ENCODE results near the gene DMC1. TPM values are rescaled to one million over a fixed set of nuclear protein-coding genes. Genes with fewer than 3 reads are reported as not detected.

Gene DMC1
- total and polyA plus RNA-seq, 9 of the 15 experiments (the other 6 are each of a cell fraction or from before 2014, with no cell fraction given): 5.5 to 55.5 (median 9.8) TPM

DNA sequence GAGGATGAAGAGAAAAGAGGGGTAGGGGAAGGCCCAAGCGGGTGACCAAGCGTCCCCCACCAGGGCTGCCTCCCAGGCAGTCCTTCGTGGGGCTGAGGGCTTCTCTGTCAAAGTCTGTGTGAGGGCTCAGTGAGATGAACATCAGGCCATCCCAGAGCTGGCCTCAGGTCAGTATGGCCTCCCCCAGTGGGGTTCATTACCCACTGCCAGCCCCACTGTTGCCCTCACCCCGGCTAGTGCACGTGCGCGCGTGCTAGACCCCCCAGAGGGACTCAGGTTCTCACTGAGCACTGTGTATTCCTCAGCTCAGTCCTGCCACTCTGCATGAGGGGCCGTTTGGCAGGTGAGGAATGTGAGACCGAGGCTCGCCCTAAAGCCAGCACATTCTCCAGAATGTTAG lies 98.7 kb downstream of the DMC1 start:
- POLR2A ChIA-PET: interaction anchor here (0.8 kb wide), 1 partner anchor 9 kb away, joined by 3 read pairs; no protein-coding TSS in a partner anchor
- no peak for FAIRE-seq
- no peaks in the 10 kb centered on the region for H3K9me1 ChIP-seq (ENCODE audit: control insufficient read depth, insufficient read depth, low read length)
- 65% methylated on average over 5 of the region's 11 CpGs for WGBS (ENCODE audit: insufficient coverage, low coverage, missing lambda C conversion rate)
- TF ChIP-seq NR2C1 (IDR thresholded peaks at IDR 0.05) (no peak), NR2C1 (tag; IDR thresholded peaks at IDR 0.05) (no peak), NFRKB (IDR thresholded peaks at IDR 0.05; ENCODE audit: low read depth) (no peak), RFX5 (IDR thresholded peaks at IDR 0.05; ENCODE audit: low read depth, low read length) (no peak), ZNF551 (CRISPR knock-in tag; IDR thresholded peaks at IDR 0.05) (no peak), NR4A1 (CRISPR knock-in tag; IDR thresholded peaks at IDR 0.05) (no peak), NR4A1 (tag; IDR thresholded peaks at IDR 0.05) (no peak), ZNF79 (CRISPR knock-in tag; IDR thresholded peaks at IDR 0.05; ENCODE audit: low read depth) (no peak), LARP7 (IDR thresholded peaks at IDR 0.05) (no peak), ZNF41 (CRISPR knock-in tag; conservative IDR thresholded peaks at IDR 0.05) (no peak), ZEB2 (IDR thresholded peaks at IDR 0.05) (no peak), ZNF143 (CRISPR knock-in tag; IDR thresholded peaks at IDR 0.05) (no peak), PCBP2 (IDR thresholded peaks at IDR 0.05; ENCODE audit: low read depth, low read length, poor library complexity, severe bottlenecking) (no peak)
- TF ChIP-seq, protein P1, sequence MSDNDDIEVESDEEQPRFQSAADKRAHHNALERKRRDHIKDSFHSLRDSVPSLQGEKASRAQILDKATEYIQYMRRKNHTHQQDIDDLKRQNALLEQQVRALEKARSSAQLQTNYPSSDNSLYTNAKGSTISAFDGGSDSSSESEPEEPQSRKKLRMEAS (CRISPR knock-in tag; IDR thresholded peaks at IDR 0.05): no peak
- TF ChIP-seq, protein P2, sequence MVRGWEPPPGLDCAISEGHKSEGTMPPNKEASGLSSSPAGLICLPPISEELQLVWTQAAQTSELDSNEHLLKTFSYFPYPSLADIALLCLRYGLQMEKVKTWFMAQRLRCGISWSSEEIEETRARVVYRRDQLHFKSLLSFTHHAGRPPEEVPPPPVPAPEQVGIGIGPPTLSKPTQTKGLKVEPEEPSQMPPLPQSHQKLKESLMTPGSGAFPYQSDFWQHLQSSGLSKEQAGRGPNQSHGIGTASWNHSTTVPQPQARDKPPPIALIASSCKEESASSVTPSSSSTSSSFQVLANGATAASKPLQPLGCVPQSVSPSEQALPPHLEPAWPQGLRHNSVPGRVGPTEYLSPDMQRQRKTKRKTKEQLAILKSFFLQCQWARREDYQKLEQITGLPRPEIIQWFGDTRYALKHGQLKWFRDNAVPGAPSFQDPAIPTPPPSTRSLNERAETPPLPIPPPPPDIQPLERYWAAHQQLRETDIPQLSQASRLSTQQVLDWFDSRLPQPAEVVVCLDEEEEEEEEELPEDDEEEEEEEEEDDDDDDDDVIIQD (CRISPR knock-in tag; IDR thresholded peaks at IDR 0.05): no peak
- TF ChIP-seq, protein P3, sequence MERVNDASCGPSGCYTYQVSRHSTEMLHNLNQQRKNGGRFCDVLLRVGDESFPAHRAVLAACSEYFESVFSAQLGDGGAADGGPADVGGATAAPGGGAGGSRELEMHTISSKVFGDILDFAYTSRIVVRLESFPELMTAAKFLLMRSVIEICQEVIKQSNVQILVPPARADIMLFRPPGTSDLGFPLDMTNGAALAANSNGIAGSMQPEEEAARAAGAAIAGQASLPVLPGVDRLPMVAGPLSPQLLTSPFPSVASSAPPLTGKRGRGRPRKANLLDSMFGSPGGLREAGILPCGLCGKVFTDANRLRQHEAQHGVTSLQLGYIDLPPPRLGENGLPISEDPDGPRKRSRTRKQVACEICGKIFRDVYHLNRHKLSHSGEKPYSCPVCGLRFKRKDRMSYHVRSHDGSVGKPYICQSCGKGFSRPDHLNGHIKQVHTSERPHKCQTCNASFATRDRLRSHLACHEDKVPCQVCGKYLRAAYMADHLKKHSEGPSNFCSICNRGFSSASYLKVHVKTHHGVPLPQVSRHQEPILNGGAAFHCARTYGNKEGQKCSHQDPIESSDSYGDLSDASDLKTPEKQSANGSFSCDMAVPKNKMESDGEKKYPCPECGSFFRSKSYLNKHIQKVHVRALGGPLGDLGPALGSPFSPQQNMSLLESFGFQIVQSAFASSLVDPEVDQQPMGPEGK (CRISPR knock-in tag; IDR thresholded peaks at IDR 0.05; ENCODE audit: borderline replicate concordance): no peak
- TF ChIP-seq, protein P4, sequence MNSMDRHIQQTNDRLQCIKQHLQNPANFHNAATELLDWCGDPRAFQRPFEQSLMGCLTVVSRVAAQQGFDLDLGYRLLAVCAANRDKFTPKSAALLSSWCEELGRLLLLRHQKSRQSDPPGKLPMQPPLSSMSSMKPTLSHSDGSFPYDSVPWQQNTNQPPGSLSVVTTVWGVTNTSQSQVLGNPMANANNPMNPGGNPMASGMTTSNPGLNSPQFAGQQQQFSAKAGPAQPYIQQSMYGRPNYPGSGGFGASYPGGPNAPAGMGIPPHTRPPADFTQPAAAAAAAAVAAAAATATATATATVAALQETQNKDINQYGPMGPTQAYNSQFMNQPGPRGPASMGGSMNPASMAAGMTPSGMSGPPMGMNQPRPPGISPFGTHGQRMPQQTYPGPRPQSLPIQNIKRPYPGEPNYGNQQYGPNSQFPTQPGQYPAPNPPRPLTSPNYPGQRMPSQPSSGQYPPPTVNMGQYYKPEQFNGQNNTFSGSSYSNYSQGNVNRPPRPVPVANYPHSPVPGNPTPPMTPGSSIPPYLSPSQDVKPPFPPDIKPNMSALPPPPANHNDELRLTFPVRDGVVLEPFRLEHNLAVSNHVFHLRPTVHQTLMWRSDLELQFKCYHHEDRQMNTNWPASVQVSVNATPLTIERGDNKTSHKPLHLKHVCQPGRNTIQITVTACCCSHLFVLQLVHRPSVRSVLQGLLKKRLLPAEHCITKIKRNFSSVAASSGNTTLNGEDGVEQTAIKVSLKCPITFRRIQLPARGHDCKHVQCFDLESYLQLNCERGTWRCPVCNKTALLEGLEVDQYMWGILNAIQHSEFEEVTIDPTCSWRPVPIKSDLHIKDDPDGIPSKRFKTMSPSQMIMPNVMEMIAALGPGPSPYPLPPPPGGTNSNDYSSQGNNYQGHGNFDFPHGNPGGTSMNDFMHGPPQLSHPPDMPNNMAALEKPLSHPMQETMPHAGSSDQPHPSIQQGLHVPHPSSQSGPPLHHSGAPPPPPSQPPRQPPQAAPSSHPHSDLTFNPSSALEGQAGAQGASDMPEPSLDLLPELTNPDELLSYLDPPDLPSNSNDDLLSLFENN (IDR thresholded peaks at IDR 0.05; ENCODE audit: low read depth in 2 of 2, low read length in 2 of 2): no peak
- no peak for DNase-seq (ENCODE audit: extremely low read depth in 1 of 4, low spot score in 3 of 4)
- H2AFZ ChIP-seq (ENCODE audit: low read depth, low read length): no peak overlapping the region
- H4K20me1 ChIP-seq (replicated peaks; ENCODE audit: control insufficient read depth, insufficient read depth, low read length): no peaks in the 10 kb centered on the region
- peaks cover 8 to 27% of the 10 kb centered on the region in 2 experiments; a peak in 4 of 5 replicates for H3K4me1 ChIP-seq (replicated peaks in 1 of 2; ENCODE audit: control insufficient read depth in 2 of 2, insufficient read depth in 2 of 2, low read length in 2 of 2)
- CTCF ChIA-PET (ENCODE audit: low intra/inter-chr PET ratio): no interaction called here
- no peak overlapping the region for H3K27ac ChIP-seq (ENCODE audit: extremely low read depth, low read depth, low read length)
- no peak overlapping the region for H3K4me2 ChIP-seq (ENCODE audit: insufficient read depth, low read length)
- no peak for ATAC-seq
- H3K79me2 ChIP-seq (ENCODE audit: control insufficient read depth, insufficient read depth, low read length): peaks cover 5% of the 10 kb centered on the region
- H3K9ac ChIP-seq (ENCODE audit: insufficient read depth in 1 of 2, low read depth in 2 of 2, low read length in 2 of 2): no peak overlapping the region
- H3K36me3 ChIP-seq (ENCODE audit: control insufficient read depth, insufficient read depth, low read length): no peaks in the 10 kb centered on the region
- intact Hi-C loops (cut with micrococcal nuclease) (no loop called here), in situ Hi-C loops (cut with MboI) (no loop called here)
- no peaks in the 10 kb centered on the region for H3K9me3 ChIP-seq (replicated peaks; ENCODE audit: control insufficient read depth, insufficient read depth, low read depth, low read length)
- BruUV-seq (replicated peaks): no TSS peak
- H3K27me3 ChIP-seq (ENCODE audit: control insufficient read depth in 2 of 2, insufficient read depth in 2 of 2, low read length in 2 of 2): no peaks in the 10 kb centered on the region
- H3K4me3 ChIP-seq: no peak overlapping the region

All from K562 (cell line).